Gastrocnemius medialis (tissue), 4 donors: ENCODE measurements around the gene RAB44. TPM values are rescaled to one million over a fixed set of nuclear protein-coding genes. Genes with fewer than 3 reads are reported as not detected.

Experiments used
- ATAC-seq, 2 donors: fragments of 150-250 bp; one replicate each; pipeline ENCODE4 v1.9.1; 2016
- DNase-seq, 2 donors: peaks; one replicate each; pipeline ENCODE4 v3.0.0-alpha.2; 2019
- H3K27ac ChIP-seq, 4 donors: fragments of 200-600 bp; sonication (generic); 1 replicate in 1 of 4; 2 replicates in 3 of 4; pipeline ENCODE4 v1.5.1; 2016 to 2018; ENCODE audit warnings: mild to moderate bottlenecking in 2 of 4, moderate library complexity in 1 of 4
- H3K27me3 ChIP-seq, 3 donors: fragments of 200-600 bp; sonication (generic) in 2 of 3; 1 replicate in 1 of 3; 2 replicates in 2 of 3; pipeline versions ENCODE4 v1.5.1 to v1.6.0; 2016 to 2019; ENCODE audit warnings: mild to moderate bottlenecking in 1 of 3, moderate library complexity in 1 of 3
- H3K36me3 ChIP-seq, 2 donors: fragments of 200-600 bp; sonication (generic) in 1 of 2; one replicate each; pipeline ENCODE4 v1.5.1; 2017 to 2018
- H3K4me1 ChIP-seq, 2 donors: fragments of 200-600 bp; sonication (generic) in 1 of 2; one replicate each; pipeline ENCODE4 v1.5.1; 2016 to 2017; ENCODE audit warnings: mild to moderate bottlenecking in 2 of 2
- H3K4me3 ChIP-seq, 4 donors: fragments of 200-600 bp; sonication (generic) in 3 of 4; 1 replicate in 1 of 4; 2 replicates in 3 of 4; pipeline ENCODE4 v1.5.1; 2016 to 2019; ENCODE audit warnings: mild to moderate bottlenecking in 2 of 4
- H3K9me3 ChIP-seq, 3 donors: fragments of 200-600 bp; sonication (generic) in 2 of 3; 1 replicate in 1 of 3; 2 replicates in 2 of 3; pipeline ENCODE4 v1.5.1; 2016 to 2019
- CTCF ChIP-seq, 5 experiments: fragments of 450-650 bp in 3 of 5; fragments of 200-600 bp in 2 of 5; sonication (generic) in 2 of 5; IDR thresholded peaks in 4 of 5; conservative IDR thresholded peaks in 1 of 5; 1 replicate in 4 of 5; 2 replicates in 1 of 5; pipeline ENCODE4 v1.5.1; 2016 to 2019; ENCODE audit warnings: antibody characterized with exemption in 5 of 5, mild to moderate bottlenecking in 3 of 5, moderate library complexity in 3 of 5
- POLR2A ChIP-seq, 2 donors: fragments of 450-650 bp; IDR thresholded peaks; one replicate each; pipeline ENCODE4 v1.6.1; 2017; ENCODE audit warnings: antibody characterized with exemption in 2 of 2, mild to moderate bottlenecking in 2 of 2, moderate library complexity in 2 of 2
- in situ Hi-C, 4 donors: fragments of 200-750 bp; cut with MboI; loops; one replicate each; pipeline versions ENCODE4 v1.15.0 to v1.8.0; 2017; ENCODE audit warnings: low sequenced_read_pairs in 4 of 4
- intact Hi-C: fragments of 100-400 bp; cut with DNase I; formaldehyde crosslinking; loops from one replicate; pipeline ENCODE4 v1.15.1; 2023; ENCODE audit warnings: low total_unique reads
- total RNA-seq, 4 donors: library from RNA; depleted of rRNA; stranded (reverse); fragments of >200 nt; gene quantifications; one replicate each; pipeline versions ENCODE4 v1.1.0 to v1.2.3, GENCODE V29; 2016

RAB44 gene
- total RNA-seq, 4 donors from 2014 or later: 0.09 TPM; not detected in 3

GRCh38 chr6:36717231-36717825, 19.7 kb downstream of the RAB44 start:
- in situ Hi-C loops (no loop called here), intact Hi-C loops (no loop called here)
- ATAC-seq (no peak), DNase-seq (no peak)
- H3K4me1 ChIP-seq: no peaks in the 10 kb centered on the region
- no peaks in the 10 kb centered on the region for H3K27me3 ChIP-seq
- TF ChIP-seq POLR2A (IDR thresholded peaks at IDR 0.05) (no peak), CTCF (IDR thresholded peaks at IDR 0.05 in 4 of 5, conservative IDR thresholded peaks at IDR 0.05 in 1 of 5) (no peak)
- no peaks in the 10 kb centered on the region for H3K36me3 ChIP-seq
- H3K4me3 ChIP-seq: no peak overlapping the region
- no peaks in the 10 kb centered on the region for H3K9me3 ChIP-seq
- H3K27ac ChIP-seq: no peak overlapping the region

GRCh38 chr6:36717871-36718540, 20.4 kb downstream of the RAB44 start:
- DNase-seq (no peak), ATAC-seq (no peak)
- H3K9me3 ChIP-seq: no peaks in the 10 kb centered on the region
- no peaks in the 10 kb centered on the region for H3K36me3 ChIP-seq
- H3K27ac ChIP-seq: no peak overlapping the region
- no peaks in the 10 kb centered on the region for H3K4me1 ChIP-seq
- no peaks in the 10 kb centered on the region for H3K27me3 ChIP-seq
- in situ Hi-C loops (no loop called here), intact Hi-C loops (no loop called here)
- no peak overlapping the region for H3K4me3 ChIP-seq
- TF ChIP-seq POLR2A (IDR thresholded peaks at IDR 0.05) (no peak), CTCF (IDR thresholded peaks at IDR 0.05 in 4 of 5, conservative IDR thresholded peaks at IDR 0.05 in 1 of 5) (no peak)

- in situ Hi-C loops: no loop called here
- TF ChIP-seq POLR2A (IDR thresholded peaks at IDR 0.05) (no peak), CTCF (IDR thresholded peaks at IDR 0.05 in 4 of 5, conservative IDR thresholded peaks at IDR 0.05 in 1 of 5) (no peak)
- H3K4me3 ChIP-seq: no peak overlapping the region
- no peaks in the 10 kb centered on the region for H3K9me3 ChIP-seq
- no peaks in the 10 kb centered on the region for H3K4me1 ChIP-seq
- DNase-seq: no peak
- ATAC-seq: no peak
- H3K36me3 ChIP-seq: no peaks in the 10 kb centered on the region
- no peaks in the 10 kb centered on the region for H3K27me3 ChIP-seq
- intact Hi-C loops: no loop called here
- no peak overlapping the region for H3K27ac ChIP-seq
Measured at GRCh38 chr6:36718560-36718959, 20.9 kb downstream of the RAB44 start.

GRCh38 chr6:36719126-36719525, 21.5 kb downstream of the RAB44 start:
- H3K27ac ChIP-seq: no peak overlapping the region
- ATAC-seq (no peak), DNase-seq (no peak)
- no peaks in the 10 kb centered on the region for H3K4me1 ChIP-seq
- no peaks in the 10 kb centered on the region for H3K36me3 ChIP-seq
- H3K4me3 ChIP-seq: no peak overlapping the region
- in situ Hi-C loops (no loop called here), intact Hi-C loops (no loop called here)
- no peaks in the 10 kb centered on the region for H3K9me3 ChIP-seq
- TF ChIP-seq POLR2A (IDR thresholded peaks at IDR 0.05) (no peak), CTCF (IDR thresholded peaks at IDR 0.05 in 4 of 5, conservative IDR thresholded peaks at IDR 0.05 in 1 of 5) (no peak)
- no peaks in the 10 kb centered on the region for H3K27me3 ChIP-seq
